ENCODE results near the gene NBAS. TPM values are rescaled to one million over a fixed set of nuclear protein-coding genes. Genes with fewer than 3 reads are reported as not detected.

NBAS gene
- total and polyA plus RNA-seq, 2 of the 4 experiments (the other 2 are of a cell fraction) = 22.3 to 105 TPM

GRCh38 chr2:15565392-15565791 lies 4.3 kb upstream of the NBAS start:
- no peak overlapping the region for H3K27ac ChIP-seq (ENCODE audit: insufficient read depth, low read length)
- H4K8ac ChIP-seq (ENCODE audit: low read depth in 2 of 2, low read length in 2 of 2) = no peak overlapping the region
- H3K23ac ChIP-seq (ENCODE audit: low read depth, low read length) = no peak overlapping the region
- no peak for TF ChIP-seq USF2 (IDR thresholded peaks at IDR 0.05; ENCODE audit: low read depth, low read length)
- TF ChIP-seq RFX5 (IDR thresholded peaks at IDR 0.05; ENCODE audit: low read depth, low read length) = no peak
- no peak for TF ChIP-seq MXI1 (IDR thresholded peaks at IDR 0.05; ENCODE audit: borderline replicate concordance, low read depth, low read length)
- no peak for TF ChIP-seq BHLHE40 (IDR thresholded peaks at IDR 0.05; ENCODE audit: low read depth, low read length)
- TF ChIP-seq MAZ (IDR thresholded peaks at IDR 0.05; ENCODE audit: borderline replicate concordance, low read depth, low read length) = no peak
- no peak for TF ChIP-seq RCOR1 (IDR thresholded peaks at IDR 0.05; ENCODE audit: insufficient replicate concordance, low read length)
- TF ChIP-seq RAD21 (IDR thresholded peaks at IDR 0.05; ENCODE audit: low read length) = no peak
- TF ChIP-seq POLR2A (IDR thresholded peaks at IDR 0.05; ENCODE audit: low read depth, low read length) = no peak
- no peaks in the 10 kb centered on the region for H3K9me3 ChIP-seq (ENCODE audit: control insufficient read depth, insufficient read depth, low read length)
- H3K4me2 ChIP-seq (ENCODE audit: low read depth, low read length) = no peak overlapping the region
- intact Hi-C loops (cut with micrococcal nuclease) (loop anchor here (10.0 kb wide), 2 partner anchors 391 to 521 kb away; no protein-coding TSS in a partner anchor), dilution Hi-C loops (cut with HindIII; ENCODE audit: low sequenced_read_pairs, unreplicated experiment) (no loop called here), in situ Hi-C loops (cut with MboI; ENCODE audit: low sequenced_read_pairs) (no loop called here)
- BruUV-seq (replicated peaks) = no TSS peak
- H3K79me1 ChIP-seq (ENCODE audit: low read depth in 1 of 2, low read length in 2 of 2) = peaks cover 0 to under 1% of the 10 kb centered on the region in 2 experiments; a peak in 1 of 4 replicates
- H3K9ac ChIP-seq (ENCODE audit: low read depth, low read length) = no peak overlapping the region
- no peak overlapping the region for H2BK5ac ChIP-seq (ENCODE audit: low read depth, low read length, poor library complexity, severe bottlenecking)
- H3K14ac ChIP-seq (replicated peaks; ENCODE audit: low read depth, low read length) = no peak overlapping the region
- H3K18ac ChIP-seq (ENCODE audit: low read depth, low read length) = no peak overlapping the region
- no peaks in the 10 kb centered on the region for H3K9me1 ChIP-seq (ENCODE audit: insufficient read depth, low read length)
- no peak overlapping the region for H4K91ac ChIP-seq (ENCODE audit: insufficient read depth, low read depth, low read length)
- DNase-seq (no peak), ATAC-seq (ENCODE audit: low read depth) (no peak)
- no peak overlapping the region for H4K5ac ChIP-seq (ENCODE audit: low read depth, low read length)
- POLR2A ChIA-PET (ENCODE audit: unreplicated experiment) = no interaction called here
- H2AK9ac ChIP-seq (replicated peaks; ENCODE audit: low read depth, low read length, poor library complexity) = no peak overlapping the region
- H3K27me3 ChIP-seq (ENCODE audit: control insufficient read depth, insufficient read depth, low read length) = no peaks in the 10 kb centered on the region
- H3K56ac ChIP-seq (ENCODE audit: extremely low read depth, insufficient read depth, low read length) = no peak overlapping the region
- H4K20me1 ChIP-seq (ENCODE audit: insufficient read depth, low read length) = no peaks in the 10 kb centered on the region
- no peaks in the 10 kb centered on the region for H3K36me3 ChIP-seq (ENCODE audit: control insufficient read depth, insufficient read depth, low read length)
- CTCF ChIA-PET = interaction anchor here (0.6 to 1.5 kb wide), 2 partner anchors 12 to 26 kb away, joined by 3 to 4 read pairs; no protein-coding TSS in a partner anchor
- H2BK120ac ChIP-seq (ENCODE audit: low read depth, low read length) = no peak overlapping the region
- no peak overlapping the region for H2BK20ac ChIP-seq (ENCODE audit: low read depth, low read length)
- no peak overlapping the region for H3K4ac ChIP-seq (ENCODE audit: low read depth, low read length)
- H3K4me1 ChIP-seq (ENCODE audit: control insufficient read depth, insufficient read depth, low read length) = no peaks in the 10 kb centered on the region
- no peak overlapping the region for H2BK15ac ChIP-seq (ENCODE audit: low read depth, low read length)
- H2AK5ac ChIP-seq (ENCODE audit: low read depth, low read length) = no peak overlapping the region
- H2AFZ ChIP-seq (replicated peaks; ENCODE audit: low read length, poor library complexity) = no peak overlapping the region
- H3K4me3 ChIP-seq (ENCODE audit: insufficient read depth, low read depth, low read length) = no peak overlapping the region
- no CpG with 5 or more reads among the region's 3 CpGs for WGBS, 2 experiments (ENCODE audit: extremely low coverage in 2 of 2, insufficient read length in 1 of 2)

Data from IMR-90 (cell line).